ENCODE data around the gene SCAMP1.

Gene SCAMP1

GRCh38 chr5:78483809-78484521 is 123.5 kb downstream of the SCAMP1 start:
- Histone ChIP-seq H3K27me3 (ENCODE audit: insufficient read depth, low read depth, severe bottlenecking) (no peaks in the 10 kb centered on the region), H3K36me3 (peaks cover 11% of the 10 kb centered on the region), H3K27ac (no peak overlapping the region), H3K9me3 (ENCODE audit: severe bottlenecking) (no peaks in the 10 kb centered on the region), H3K4me3 (ENCODE audit: low read depth, low read length) (no peak overlapping the region)
- no peak for DNase-seq
- TF ChIP-seq CTCF (IDR thresholded peaks at IDR 0.05; ENCODE audit: low read depth, low read length), result no peak

GRCh38 chr5:78486218-78486617 is 125.8 kb downstream of the SCAMP1 start:
- H3K36me3 ChIP-seq, result peaks cover 18% of the 10 kb centered on the region
- TF ChIP-seq CTCF (IDR thresholded peaks at IDR 0.05; ENCODE audit: low read depth, low read length), result no peak

GRCh38 chr5:78487846-78488245 is 127.4 kb downstream of the SCAMP1 start:
- Histone ChIP-seq H3K4me3 (ENCODE audit: low read depth, low read length) (no peak overlapping the region), H3K27me3 (ENCODE audit: insufficient read depth, low read depth, severe bottlenecking) (no peaks in the 10 kb centered on the region), H3K9me3 (ENCODE audit: severe bottlenecking) (no peaks in the 10 kb centered on the region), H3K36me3 (peaks cover 23% of the 10 kb centered on the region), H3K27ac (no peak overlapping the region)
- TF ChIP-seq CTCF (IDR thresholded peaks at IDR 0.05; ENCODE audit: low read depth, low read length), result no peak
- no peak for DNase-seq

More at GRCh38 chr5:78486218-78486617, 125.8 kb downstream of the SCAMP1 start:
- Histone ChIP-seq H3K9me3 (ENCODE audit: severe bottlenecking) (no peaks in the 10 kb centered on the region), H3K4me3 (ENCODE audit: low read depth, low read length) (no peak overlapping the region), H3K27ac (no peak overlapping the region), H3K27me3 (ENCODE audit: insufficient read depth, low read depth, severe bottlenecking) (no peaks in the 10 kb centered on the region)
- DNase-seq, result no peak

- H3K27ac ChIP-seq, result no peak overlapping the region
These were observed 130.5 kb downstream of the SCAMP1 start for GRCh38 chr5:78490709-78491485.

GRCh38 chr5:78492224-78492623 is 131.8 kb downstream of the SCAMP1 start:
- H3K27me3 ChIP-seq (ENCODE audit: insufficient read depth, low read depth, severe bottlenecking), result no peaks in the 10 kb centered on the region
- H3K4me3 ChIP-seq (ENCODE audit: low read depth, low read length), result no peak overlapping the region
- H3K27ac ChIP-seq, result no peak overlapping the region
- DNase-seq, result no peak
- H3K9me3 ChIP-seq (ENCODE audit: severe bottlenecking), result no peaks in the 10 kb centered on the region
- no peak for TF ChIP-seq CTCF (IDR thresholded peaks at IDR 0.05; ENCODE audit: low read depth, low read length)
- peaks cover 23% of the 10 kb centered on the region for H3K36me3 ChIP-seq

More at GRCh38 chr5:78490709-78491485, 130.5 kb downstream of the SCAMP1 start:
- H3K36me3 ChIP-seq, result peaks cover 23% of the 10 kb centered on the region
- no peak for DNase-seq
- H3K4me3 ChIP-seq (ENCODE audit: low read depth, low read length), result no peak overlapping the region
- TF ChIP-seq CTCF (IDR thresholded peaks at IDR 0.05; ENCODE audit: low read depth, low read length), result no peak
- no peaks in the 10 kb centered on the region for H3K27me3 ChIP-seq (ENCODE audit: insufficient read depth, low read depth, severe bottlenecking)
- no peaks in the 10 kb centered on the region for H3K9me3 ChIP-seq (ENCODE audit: severe bottlenecking)
